Right lobe of liver (tissue), 4 donors: ENCODE data around the gene RHOH.

Source experiments
- CTCF ChIP-seq, 4 donors: fragments of 200-600 bp in 3 of 4; fragments of 450-650 bp in 1 of 4; IDR thresholded peaks; one replicate each; pipeline versions ENCODE4 v1.5.1 to v1.8.0; 2016 to 2022; ENCODE audit warnings: antibody characterized with exemption in 4 of 4, mild to moderate bottlenecking in 2 of 4
- POLR2A ChIP-seq: fragments of 450-650 bp; IDR thresholded peaks from one replicate; pipeline ENCODE4 v1.6.1; 2017; ENCODE audit warnings: antibody characterized with exemption, mild to moderate bottlenecking
- donor health status: DM: no; HTN: no; CAD: no.
- donor health status: DM: no; HTN: no; CAD: no.
- donor health status: DM: no; HTN: yes; CAD: no.

DNA sequence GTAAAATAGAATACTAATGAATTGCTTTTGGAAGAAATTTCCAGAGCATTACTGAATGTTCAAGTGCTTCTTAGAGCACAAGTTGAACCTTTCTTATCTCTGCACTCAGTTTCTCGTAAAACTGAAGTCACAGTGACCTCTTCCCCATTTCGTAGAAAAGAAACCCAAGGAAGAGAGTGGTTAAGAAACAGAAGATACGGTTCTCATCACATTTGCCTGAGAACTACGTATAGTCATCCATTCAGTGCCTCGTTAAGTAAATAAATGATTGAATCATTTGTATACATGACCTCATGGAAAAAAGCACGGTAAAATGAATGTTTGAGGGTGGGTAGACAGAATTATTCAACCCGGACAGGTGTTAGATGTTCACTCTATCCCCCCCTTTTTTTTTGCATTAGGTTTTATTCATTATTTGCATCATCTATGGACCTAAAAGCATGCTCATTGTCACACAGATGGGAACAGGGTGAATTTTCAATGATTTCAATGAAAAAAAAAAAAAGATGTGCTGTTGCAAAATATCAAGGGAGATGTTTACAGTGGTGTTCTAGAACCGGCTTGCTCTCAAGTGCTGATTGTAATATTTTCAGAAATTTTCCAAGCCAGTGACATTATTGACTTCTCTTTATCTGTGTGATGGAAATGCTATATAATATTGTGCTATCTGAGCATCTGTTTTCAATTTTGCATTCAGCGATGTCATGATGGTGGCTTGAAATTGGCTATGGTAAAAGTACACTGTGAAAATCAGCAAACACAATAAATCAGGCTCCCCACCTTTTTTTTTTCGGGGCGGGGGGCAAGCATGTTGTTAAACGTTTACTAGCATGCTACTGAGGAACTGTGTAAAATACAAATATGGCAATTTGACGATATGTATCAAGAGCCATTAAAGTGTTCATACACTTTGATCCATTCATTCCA is 4.3 kb downstream of the RHOH start:
- TF ChIP-seq CTCF (IDR thresholded peaks at IDR 0.05) (no peak), POLR2A (no peak)
